NB4 (cell line): ENCODE data around the gene UBTD2.

Experiments used
- CTCF ChIP-seq: IDR thresholded peaks from one replicate; pipeline ENCODE4 v1.5.1; 2012; ENCODE audit warnings: low read depth, low read length
- POLR2A ChIP-seq: IDR thresholded peaks from 2 replicates; pipeline ENCODE4 v1.6.1; 2011; ENCODE audit warnings: mild to moderate bottlenecking; ENCODE audit not compliant: insufficient read length; ENCODE audit errors: extremely low read depth

- no peak for TF ChIP-seq POLR2A
- TF ChIP-seq CTCF, result no peak
These were observed 88.4 kb downstream of the UBTD2 start for GRCh38 chr5:172194985-172195774.
